ENCODE measurements around the gene GRK1.

The GRK1 gene

GRCh38 chr13:113761136-113761535 is 94.1 kb downstream of the GRK1 start:
- TF ChIP-seq ZFX (IDR thresholded peaks at IDR 0.05; ENCODE audit: borderline replicate concordance) (no peak), CTCF (IDR thresholded peaks at IDR 0.05) (no peak)

GRCh38 chr13:113762075-113762474 is 95.1 kb downstream of the GRK1 start:
- TF ChIP-seq ZFX (IDR thresholded peaks at IDR 0.05; ENCODE audit: borderline replicate concordance) (no peak), CTCF (IDR thresholded peaks at IDR 0.05) (no peak)

More at GRCh38 chr13:113761136-113761535, 94.1 kb downstream of the GRK1 start:
- no peak overlapping the region for H3K27ac ChIP-seq

GRCh38 chr13:113762538-113762937 is 95.5 kb downstream of the GRK1 start:
- H3K27ac ChIP-seq = no peak overlapping the region
- TF ChIP-seq ZFX (IDR thresholded peaks at IDR 0.05; ENCODE audit: borderline replicate concordance) (no peak), CTCF (IDR thresholded peaks at IDR 0.05) (no peak)

More at GRCh38 chr13:113762075-113762474, 95.1 kb downstream of the GRK1 start:
- H3K27ac ChIP-seq = no peak overlapping the region

- no peak overlapping the region for H3K27ac ChIP-seq
- no peak for TF ChIP-seq ZFX (IDR thresholded peaks at IDR 0.05; ENCODE audit: borderline replicate concordance)
- no peak for TF ChIP-seq CTCF (IDR thresholded peaks at IDR 0.05)
These were observed 96.2 kb downstream of the GRK1 start for GRCh38 chr13:113763254-113763653.

- TF ChIP-seq CTCF (IDR thresholded peaks at IDR 0.05) (no peak), ZFX (IDR thresholded peaks at IDR 0.05; ENCODE audit: borderline replicate concordance) (no peak)
- H3K27ac ChIP-seq = no peak overlapping the region
These were observed 97.2 kb downstream of the GRK1 start for GRCh38 chr13:113763961-113764792.

- no peak overlapping the region for H3K27ac ChIP-seq
- TF ChIP-seq CTCF (IDR thresholded peaks at IDR 0.05) = no peak
- TF ChIP-seq ZFX (IDR thresholded peaks at IDR 0.05; ENCODE audit: borderline replicate concordance) = no peak
These were observed 98.0 kb downstream of the GRK1 start for GRCh38 chr13:113764793-113765563.

- no peak overlapping the region for H3K27ac ChIP-seq
- TF ChIP-seq ZFX (IDR thresholded peaks at IDR 0.05; ENCODE audit: borderline replicate concordance) (no peak), CTCF (IDR thresholded peaks at IDR 0.05) (no peak)
These were observed 98.5 kb downstream of the GRK1 start for GRCh38 chr13:113765564-113765910.

Measured in 22Rv1 (cell line).